ENCODE measurements around the gene HERC5. TPM values are rescaled to one million over a fixed set of nuclear protein-coding genes. Genes with fewer than 3 reads are reported as not detected.

HERC5 gene
- total RNA-seq, 4 donors from 2014 or later: 0.55 to 1.5 (median 1.1) TPM

DNA sequence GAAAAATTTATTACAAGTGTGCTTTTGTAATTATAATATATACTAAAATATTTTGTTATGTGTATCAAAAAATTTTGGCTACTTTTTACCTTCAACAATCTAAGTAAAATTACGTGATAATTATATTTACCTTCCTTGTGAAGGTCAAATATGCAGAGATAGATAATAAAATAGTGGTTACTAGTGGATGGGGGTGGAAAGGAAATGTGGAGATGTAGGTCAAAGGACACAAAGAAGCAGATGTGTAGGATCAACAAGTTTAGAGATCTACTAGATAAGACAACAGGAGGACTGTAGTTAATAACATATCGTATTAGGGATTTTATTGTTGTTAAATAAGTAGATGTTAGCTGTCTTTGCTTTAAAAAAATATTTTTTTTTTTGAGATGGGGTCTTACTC, 21.3 kb downstream of the HERC5 start:
- intact Hi-C loops (cut with DNase I; ENCODE audit: low total_unique reads): no loop called here
- Histone ChIP-seq H3K36me3 (no peaks in the 10 kb centered on the region), H3K4me1 (no peaks in the 10 kb centered on the region), H3K9me3 (no peaks in the 10 kb centered on the region), H3K27ac (no peak overlapping the region), H3K27me3 (no peaks in the 10 kb centered on the region), H3K4me3 (no peak overlapping the region)
- TF ChIP-seq, protein P1, sequence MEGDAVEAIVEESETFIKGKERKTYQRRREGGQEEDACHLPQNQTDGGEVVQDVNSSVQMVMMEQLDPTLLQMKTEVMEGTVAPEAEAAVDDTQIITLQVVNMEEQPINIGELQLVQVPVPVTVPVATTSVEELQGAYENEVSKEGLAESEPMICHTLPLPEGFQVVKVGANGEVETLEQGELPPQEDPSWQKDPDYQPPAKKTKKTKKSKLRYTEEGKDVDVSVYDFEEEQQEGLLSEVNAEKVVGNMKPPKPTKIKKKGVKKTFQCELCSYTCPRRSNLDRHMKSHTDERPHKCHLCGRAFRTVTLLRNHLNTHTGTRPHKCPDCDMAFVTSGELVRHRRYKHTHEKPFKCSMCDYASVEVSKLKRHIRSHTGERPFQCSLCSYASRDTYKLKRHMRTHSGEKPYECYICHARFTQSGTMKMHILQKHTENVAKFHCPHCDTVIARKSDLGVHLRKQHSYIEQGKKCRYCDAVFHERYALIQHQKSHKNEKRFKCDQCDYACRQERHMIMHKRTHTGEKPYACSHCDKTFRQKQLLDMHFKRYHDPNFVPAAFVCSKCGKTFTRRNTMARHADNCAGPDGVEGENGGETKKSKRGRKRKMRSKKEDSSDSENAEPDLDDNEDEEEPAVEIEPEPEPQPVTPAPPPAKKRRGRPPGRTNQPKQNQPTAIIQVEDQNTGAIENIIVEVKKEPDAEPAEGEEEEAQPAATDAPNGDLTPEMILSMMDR (IDR thresholded peaks at IDR 0.05 in 4 of 5, conservative IDR thresholded peaks at IDR 0.05 in 1 of 5): no peak
- TF ChIP-seq POLR2A (IDR thresholded peaks at IDR 0.05): no peak
- in situ Hi-C loops (cut with MboI; ENCODE audit: low sequenced_read_pairs in 4 of 4): no loop called here
- DNase-seq (no peak), ATAC-seq (no peak)

DNA sequence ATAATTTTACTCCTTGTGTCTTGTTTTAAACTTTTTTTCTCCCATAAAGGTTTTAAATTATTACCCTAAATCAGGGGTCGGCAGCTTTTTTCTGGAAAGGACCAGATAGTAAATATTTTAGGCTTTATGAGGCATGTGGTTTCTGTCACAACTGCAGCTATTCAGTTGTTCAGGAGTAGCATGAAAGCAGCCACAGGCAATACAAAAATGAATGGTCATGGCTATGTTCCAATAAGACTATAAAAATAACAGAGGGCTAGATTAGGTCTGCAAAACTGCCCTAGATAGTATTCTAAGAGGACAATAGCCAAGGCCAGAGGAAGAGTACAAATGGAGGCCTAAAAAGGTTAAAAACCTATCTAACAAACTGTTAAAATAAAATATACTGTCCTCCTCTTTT, 24.6 kb downstream of the HERC5 start:
- TF ChIP-seq, protein P1 (IDR thresholded peaks at IDR 0.05 in 4 of 5, conservative IDR thresholded peaks at IDR 0.05 in 1 of 5): no peak
- TF ChIP-seq POLR2A (IDR thresholded peaks at IDR 0.05): no peak
- intact Hi-C loops (cut with DNase I; ENCODE audit: low total_unique reads) (no loop called here), in situ Hi-C loops (cut with MboI; ENCODE audit: low sequenced_read_pairs in 4 of 4) (no loop called here)
- ATAC-seq: no peak
- Histone ChIP-seq H3K27ac (no peak overlapping the region), H3K36me3 (no peaks in the 10 kb centered on the region), H3K9me3 (no peaks in the 10 kb centered on the region), H3K4me3 (no peak overlapping the region), H3K4me1 (no peaks in the 10 kb centered on the region), H3K27me3 (no peaks in the 10 kb centered on the region)
- DNase-seq: no peak

DNA sequence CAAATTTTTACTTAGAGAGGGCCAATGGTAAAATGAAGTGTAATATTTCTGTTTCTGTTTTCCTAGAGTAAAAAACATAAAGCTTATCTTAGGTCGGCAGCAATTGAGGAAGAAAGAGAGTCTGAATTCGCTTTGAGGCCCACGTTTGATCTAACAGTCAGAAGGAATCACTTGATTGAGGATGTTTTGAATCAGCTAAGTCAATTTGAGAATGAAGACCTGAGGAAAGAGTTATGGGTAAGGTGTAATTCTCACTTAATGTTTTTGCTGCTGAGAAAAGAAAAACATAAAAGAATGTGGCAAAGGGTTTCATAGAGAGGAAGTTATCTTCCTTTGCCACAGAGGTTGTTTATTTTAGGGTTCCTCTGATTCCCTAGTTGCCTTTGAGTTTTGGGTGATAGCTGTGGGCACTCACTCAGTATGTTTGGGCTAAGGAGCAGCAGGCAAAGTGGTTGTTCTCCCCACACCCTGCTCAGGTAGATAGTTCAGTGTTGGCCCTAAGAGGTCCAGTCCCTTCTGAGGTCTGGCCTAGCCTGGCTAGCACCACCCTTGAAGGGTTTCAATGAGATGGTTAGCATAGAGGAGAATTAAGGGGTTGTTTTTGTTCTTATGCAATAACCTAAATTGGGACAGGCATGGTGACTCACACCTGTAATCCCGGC, 32.3 kb downstream of the HERC5 start:
- Histone ChIP-seq H3K27me3 (no peaks in the 10 kb centered on the region), H3K27ac (no peak overlapping the region), H3K4me3 (no peak overlapping the region), H3K36me3 (no peaks in the 10 kb centered on the region), H3K4me1 (no peaks in the 10 kb centered on the region), H3K9me3 (no peaks in the 10 kb centered on the region)
- DNase-seq (no peak), ATAC-seq (no peak)
- in situ Hi-C loops (cut with MboI; ENCODE audit: low sequenced_read_pairs in 4 of 4): no loop called here
- no peak for TF ChIP-seq POLR2A (IDR thresholded peaks at IDR 0.05)
- TF ChIP-seq, protein P1 (IDR thresholded peaks at IDR 0.05 in 4 of 5, conservative IDR thresholded peaks at IDR 0.05 in 1 of 5): no peak
- intact Hi-C loops (cut with DNase I; ENCODE audit: low total_unique reads): no loop called here

DNA sequence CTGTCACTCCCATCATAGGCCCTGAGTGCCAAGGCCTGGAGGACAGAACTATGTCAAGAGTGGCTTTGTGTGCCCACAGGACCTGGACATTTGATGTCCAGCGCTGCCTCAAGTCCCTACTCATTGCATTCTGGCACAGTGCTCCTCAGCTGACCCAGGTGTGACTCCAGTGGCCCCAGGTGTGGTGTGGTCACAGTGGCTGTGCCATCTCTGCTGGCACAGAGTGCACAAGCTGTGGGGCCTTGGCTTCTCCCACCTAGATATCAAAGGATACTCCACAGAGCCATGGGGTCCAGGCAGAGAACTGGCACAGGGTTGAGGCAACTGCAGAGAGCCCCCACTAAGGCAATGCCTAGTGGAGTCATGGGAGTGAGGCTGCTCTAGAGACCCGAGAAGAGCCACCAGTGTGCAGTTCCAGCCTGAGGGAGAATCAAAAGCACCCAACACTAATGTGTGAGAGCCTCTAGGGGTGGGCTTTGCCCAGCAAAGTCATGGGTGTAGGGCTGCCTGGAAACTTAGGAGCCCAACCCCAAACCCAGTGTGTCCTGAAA, 41.0 kb downstream of the HERC5 start:
- Histone ChIP-seq H3K4me1 (no peaks in the 10 kb centered on the region), H3K9me3 (no peaks in the 10 kb centered on the region), H3K27ac (no peak overlapping the region), H3K27me3 (no peaks in the 10 kb centered on the region), H3K4me3 (no peak overlapping the region), H3K36me3 (no peaks in the 10 kb centered on the region)
- ATAC-seq (no peak), DNase-seq (no peak)
- TF ChIP-seq POLR2A (IDR thresholded peaks at IDR 0.05): no peak
- TF ChIP-seq, protein P1 (IDR thresholded peaks at IDR 0.05 in 4 of 5, conservative IDR thresholded peaks at IDR 0.05 in 1 of 5): no peak
- intact Hi-C loops (cut with DNase I; ENCODE audit: low total_unique reads): no loop called here
- in situ Hi-C loops (cut with MboI; ENCODE audit: low sequenced_read_pairs in 4 of 4): no loop called here

Data from gastrocnemius medialis (tissue), 4 donors.